ENCODE results near the gene GALNT12.

GRCh38 chr9:98888801-98889421 lies 81.4 kb downstream of the GALNT12 start:
- TF ChIP-seq, protein P1, sequence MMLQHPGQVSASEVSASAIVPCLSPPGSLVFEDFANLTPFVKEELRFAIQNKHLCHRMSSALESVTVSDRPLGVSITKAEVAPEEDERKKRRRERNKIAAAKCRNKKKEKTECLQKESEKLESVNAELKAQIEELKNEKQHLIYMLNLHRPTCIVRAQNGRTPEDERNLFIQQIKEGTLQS (IDR thresholded peaks at IDR 0.05), result no peak
- TF ChIP-seq MAX (IDR thresholded peaks at IDR 0.05) (no peak), CTCF (IDR thresholded peaks at IDR 0.05 in 2 of 3, conservative IDR thresholded peaks at IDR 0.05 in 1 of 3; ENCODE audit: borderline replicate concordance in 1 of 3, insufficient read depth in 1 of 3, low read depth in 2 of 3, low read length in 2 of 3) (no peak), EZH2 (IDR thresholded peaks at IDR 0.05) (no peak), FOSL1 (IDR thresholded peaks at IDR 0.05; ENCODE audit: low read depth) (no peak), ELF1 (IDR thresholded peaks at IDR 0.05; ENCODE audit: borderline replicate concordance, low read depth) (no peak), RAD21 (IDR thresholded peaks at IDR 0.05; ENCODE audit: low read depth) (no peak), POLR2AphosphoS5 (IDR thresholded peaks at IDR 0.05; ENCODE audit: low read depth, low read length) (no peak)
